Heart left ventricle (tissue), 13 donors: ENCODE data around the gene GNAO1.

Experiments used
- CTCF ChIP-seq, 12 donors: fragments of 200-600 bp; sonication (generic) in 4 of 12; IDR thresholded peaks; one replicate each; pipeline versions ENCODE4 v1.5.0 to v1.8.0; 2018 to 2022; ENCODE audit warnings: antibody characterized with exemption in 12 of 12, mild to moderate bottlenecking in 5 of 12
- POLR2A ChIP-seq, 2 donors: fragments of 450-650 bp; IDR thresholded peaks; one replicate each; pipeline ENCODE4 v1.6.1; 2017; ENCODE audit warnings: antibody characterized with exemption in 2 of 2, mild to moderate bottlenecking in 2 of 2, moderate library complexity in 2 of 2
- donor health status: ischemic (EF 13 %, LVEDD 7.1; RV severe dilation, severe dysfunction).
- donor health status: DM: no; HTN: yes; CAD: no.
- donor health status: DM: no; HTN: no; CAD: no.
- donor health status: ischemic (EF 25% LVEDD 6.9; RV normal size, moderate dysfunction).
- donor health status: ischemic (EF 25% LVEDD 5.7; RV mildly dilated, moderate dysfunction).
- donor health status: ischemic (EF 35%, LVEDD 5.7; RV mildly dilated, moderate dysfunction).
- donor health status: nonischemic (EF 11% LVEDD 7.7; RV severe dilation, severe dysfunction).
- donor health status: DM: yes; HTN: yes; CAD: no.
- donor health status: PGD.
- donor health status: ischemic (EF 29% LVEDD 5.4; RV normal size, mild dysfunction).
- donor health status: nonischemic (EF 23%, LVEDD 6.1; RV moderate dilation, normal function).

GRCh38 chr16:56233795-56234566 lies 42.7 kb downstream of the GNAO1 start:
- TF ChIP-seq CTCF (IDR thresholded peaks at IDR 0.05) (no peak), POLR2A (IDR thresholded peaks at IDR 0.05) (no peak)
